Suprapubic skin (tissue), 3 donors: ENCODE measurements around the gene NDUFC2.

Experiments
- EP300 ChIP-seq: sonication (generic); formaldehyde crosslinking; IDR thresholded peaks from one replicate; pipeline ENCODE4 v1.6.1; 2017; ENCODE audit warnings: antibody characterized with exemption
- TF ChIP-seq, protein P1 (sequence below), 2 donors: fragments of 200-600 bp in 1 of 2; fragments of 450-650 bp in 1 of 2; sonication (generic) in 1 of 2; IDR thresholded peaks; one replicate each; pipeline ENCODE4 v1.5.1; 2016 to 2019; ENCODE audit warnings: antibody characterized with exemption in 2 of 2, mild to moderate bottlenecking in 1 of 2, moderate library complexity in 1 of 2

DNA sequence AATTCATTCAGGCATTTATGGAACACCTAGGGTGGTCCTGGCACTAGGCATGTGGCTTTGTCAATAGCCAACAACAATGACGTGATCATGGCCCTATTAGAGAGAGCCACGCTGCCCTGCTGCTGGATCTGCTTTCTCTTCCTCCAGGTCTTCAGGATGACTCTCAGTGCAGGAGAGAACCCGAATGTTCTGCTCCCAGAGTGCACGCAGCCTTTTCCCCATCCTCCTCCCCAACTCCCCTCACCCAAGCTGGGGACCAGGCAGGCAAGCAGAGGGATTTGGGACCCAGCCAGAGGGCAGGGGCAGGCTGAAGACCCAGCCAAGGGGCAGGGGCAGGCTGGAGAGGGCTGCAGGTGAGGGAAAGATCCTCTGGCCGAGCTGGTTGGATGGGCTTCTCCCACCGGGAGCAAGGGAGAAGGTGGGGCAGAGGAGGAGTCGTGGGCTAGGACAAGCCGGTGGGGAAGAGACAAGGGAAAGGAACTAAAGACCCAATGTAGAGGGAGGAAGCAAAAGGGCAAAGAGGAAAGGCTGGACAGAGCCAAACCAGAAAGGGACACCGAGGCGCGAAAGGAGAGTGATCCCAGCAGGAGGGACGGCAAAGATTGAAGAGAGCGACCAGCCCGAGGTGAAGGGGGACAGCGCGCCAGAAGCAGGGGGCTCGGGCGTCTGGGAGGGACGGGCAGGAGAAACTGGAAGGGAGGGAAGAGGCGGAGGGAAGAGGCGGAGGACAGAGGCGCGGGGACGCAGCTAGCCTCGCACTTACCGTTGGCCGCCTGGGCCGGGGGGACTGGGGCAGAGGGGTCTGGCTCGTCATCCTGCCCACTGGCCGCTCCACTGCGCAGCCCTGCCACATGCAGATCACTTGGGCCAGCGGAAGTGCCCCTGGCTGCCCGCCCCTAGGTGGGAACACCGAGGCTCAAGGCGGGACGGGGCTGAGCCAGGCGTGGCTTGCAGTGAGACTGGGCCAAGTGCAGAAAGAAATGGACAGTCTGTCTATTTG is 57.0 kb downstream of the NDUFC2 start, which contains the start of gene KCTD14:
- TF ChIP-seq, protein P1, sequence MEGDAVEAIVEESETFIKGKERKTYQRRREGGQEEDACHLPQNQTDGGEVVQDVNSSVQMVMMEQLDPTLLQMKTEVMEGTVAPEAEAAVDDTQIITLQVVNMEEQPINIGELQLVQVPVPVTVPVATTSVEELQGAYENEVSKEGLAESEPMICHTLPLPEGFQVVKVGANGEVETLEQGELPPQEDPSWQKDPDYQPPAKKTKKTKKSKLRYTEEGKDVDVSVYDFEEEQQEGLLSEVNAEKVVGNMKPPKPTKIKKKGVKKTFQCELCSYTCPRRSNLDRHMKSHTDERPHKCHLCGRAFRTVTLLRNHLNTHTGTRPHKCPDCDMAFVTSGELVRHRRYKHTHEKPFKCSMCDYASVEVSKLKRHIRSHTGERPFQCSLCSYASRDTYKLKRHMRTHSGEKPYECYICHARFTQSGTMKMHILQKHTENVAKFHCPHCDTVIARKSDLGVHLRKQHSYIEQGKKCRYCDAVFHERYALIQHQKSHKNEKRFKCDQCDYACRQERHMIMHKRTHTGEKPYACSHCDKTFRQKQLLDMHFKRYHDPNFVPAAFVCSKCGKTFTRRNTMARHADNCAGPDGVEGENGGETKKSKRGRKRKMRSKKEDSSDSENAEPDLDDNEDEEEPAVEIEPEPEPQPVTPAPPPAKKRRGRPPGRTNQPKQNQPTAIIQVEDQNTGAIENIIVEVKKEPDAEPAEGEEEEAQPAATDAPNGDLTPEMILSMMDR (IDR thresholded peaks at IDR 0.05), result no peak
- no peak for TF ChIP-seq EP300
